Stimulated activated CD4-positive, alpha-beta T cell treated with anti-CD3 and anti-CD28 coated beads, TNF-alpha, amount 100 ng/mL, for 1 hour (primary cell): ENCODE measurements around the gene DLGAP1.

ENCODE experiments used
- DNase-seq, 3 donors: peaks; one replicate each; pipeline ENCODE4 v3.0.0-alpha.2; 2020; ENCODE audit warnings: low read depth in 3 of 3, low spot score in 1 of 3

DLGAP1 gene

DNA sequence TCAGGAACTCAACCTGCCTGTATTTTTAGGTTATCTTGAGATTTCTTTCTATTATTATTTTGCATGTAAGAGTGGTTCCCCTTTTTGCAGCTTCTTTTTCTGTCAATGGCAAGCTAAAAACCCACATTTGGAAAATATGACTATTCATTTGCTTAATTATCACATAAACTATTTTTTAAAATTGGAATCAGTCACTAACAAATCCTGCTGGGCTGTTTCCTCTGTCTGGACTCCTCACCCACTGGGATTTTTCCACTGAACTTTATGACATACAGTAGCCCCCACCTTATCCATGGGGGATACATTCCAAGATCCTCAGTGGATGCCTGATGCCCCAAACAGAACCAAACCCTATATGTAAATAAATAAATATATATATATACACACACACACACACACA is 447.3 kb downstream of the DLGAP1 start:
- DNase-seq, result no peak

DNA sequence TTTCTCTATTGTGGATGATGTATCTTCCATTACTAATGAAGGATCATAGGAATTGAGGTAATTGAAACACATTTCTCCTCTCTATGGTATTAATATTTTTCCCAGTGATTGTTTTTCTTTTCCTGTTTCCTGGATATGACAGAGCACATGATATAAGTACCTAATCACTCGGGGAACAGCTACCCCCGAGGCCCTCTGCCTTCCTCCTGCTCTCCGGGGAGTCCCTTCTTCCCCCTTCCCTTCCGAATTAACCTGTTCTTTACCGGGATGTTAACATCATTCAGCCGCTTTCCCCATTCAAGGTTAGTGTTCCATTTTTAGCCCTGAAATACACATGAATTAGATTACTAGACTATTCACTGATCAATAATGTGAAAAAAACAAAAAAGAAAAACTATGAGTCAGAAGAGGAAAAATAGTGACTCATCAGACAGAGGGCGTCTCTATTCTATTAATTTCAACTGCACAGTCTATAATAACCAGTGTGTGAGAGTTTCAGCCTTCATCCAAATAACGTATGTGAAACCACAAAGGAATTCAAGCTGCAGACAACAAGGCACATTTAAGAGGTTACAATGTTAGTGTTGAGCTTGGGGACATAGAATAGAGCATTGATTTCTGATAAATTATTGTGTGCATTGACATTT is 450.8 kb downstream of the DLGAP1 start:
- DNase-seq, result no peak

DNA sequence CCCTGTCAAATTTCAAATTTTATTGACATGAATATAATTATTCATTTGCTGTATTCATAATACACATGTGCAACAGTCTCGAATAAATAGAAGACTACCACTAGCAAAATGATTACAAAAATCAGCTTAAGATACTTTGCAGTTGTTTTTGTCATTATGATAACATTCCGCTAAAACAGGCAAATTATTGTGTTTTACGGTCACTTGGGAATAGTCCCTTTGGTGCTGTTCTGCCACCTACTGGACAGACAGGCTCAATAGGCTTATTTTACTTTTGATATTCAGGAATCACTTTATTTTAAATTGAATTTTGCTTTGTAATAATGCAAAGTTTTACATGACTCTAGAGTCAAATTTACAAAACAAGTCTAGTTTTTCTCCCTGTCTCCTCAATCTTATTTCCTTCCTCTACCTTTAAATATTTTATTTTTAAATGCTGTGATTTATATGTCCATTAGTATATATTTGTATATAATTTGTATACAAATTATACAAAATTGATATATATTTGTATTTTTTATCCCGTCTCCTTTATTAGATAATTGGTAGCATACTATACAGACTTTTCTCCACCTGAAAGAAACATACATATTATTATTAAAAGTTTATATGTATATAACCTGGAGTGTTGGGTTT is 456.3 kb downstream of the DLGAP1 start:
- no peak for DNase-seq

DNA sequence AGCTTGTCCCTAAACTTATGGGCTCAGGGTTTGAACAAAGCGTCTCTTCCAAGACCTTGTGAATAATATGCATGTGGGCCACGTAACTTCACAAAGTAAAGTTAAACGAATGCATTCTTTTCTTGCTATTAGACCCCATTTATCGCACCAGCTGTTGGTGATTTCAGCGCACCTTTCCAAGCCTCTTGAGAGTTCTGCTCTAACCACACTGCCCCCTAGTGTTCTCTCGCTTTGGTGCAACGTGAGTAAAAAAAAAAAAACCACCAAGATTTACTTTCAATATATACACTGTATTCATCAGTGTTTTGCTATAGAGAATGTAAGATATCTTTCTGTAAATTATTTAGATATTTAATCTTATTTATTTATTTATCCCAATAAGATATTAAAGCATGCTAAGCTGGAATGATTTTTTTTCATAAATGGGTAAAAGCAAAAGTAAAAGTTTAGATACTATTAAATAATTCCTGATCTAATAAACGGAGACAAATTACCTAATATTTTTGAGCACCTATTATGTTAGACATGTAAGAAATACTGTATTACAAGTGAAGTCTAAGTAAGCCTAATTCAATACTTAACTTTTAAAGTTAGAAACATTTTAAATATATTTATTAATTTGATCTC is 459.5 kb downstream of the DLGAP1 start:
- DNase-seq, result peak in 1 of 3 donors; percentile 14

DNA sequence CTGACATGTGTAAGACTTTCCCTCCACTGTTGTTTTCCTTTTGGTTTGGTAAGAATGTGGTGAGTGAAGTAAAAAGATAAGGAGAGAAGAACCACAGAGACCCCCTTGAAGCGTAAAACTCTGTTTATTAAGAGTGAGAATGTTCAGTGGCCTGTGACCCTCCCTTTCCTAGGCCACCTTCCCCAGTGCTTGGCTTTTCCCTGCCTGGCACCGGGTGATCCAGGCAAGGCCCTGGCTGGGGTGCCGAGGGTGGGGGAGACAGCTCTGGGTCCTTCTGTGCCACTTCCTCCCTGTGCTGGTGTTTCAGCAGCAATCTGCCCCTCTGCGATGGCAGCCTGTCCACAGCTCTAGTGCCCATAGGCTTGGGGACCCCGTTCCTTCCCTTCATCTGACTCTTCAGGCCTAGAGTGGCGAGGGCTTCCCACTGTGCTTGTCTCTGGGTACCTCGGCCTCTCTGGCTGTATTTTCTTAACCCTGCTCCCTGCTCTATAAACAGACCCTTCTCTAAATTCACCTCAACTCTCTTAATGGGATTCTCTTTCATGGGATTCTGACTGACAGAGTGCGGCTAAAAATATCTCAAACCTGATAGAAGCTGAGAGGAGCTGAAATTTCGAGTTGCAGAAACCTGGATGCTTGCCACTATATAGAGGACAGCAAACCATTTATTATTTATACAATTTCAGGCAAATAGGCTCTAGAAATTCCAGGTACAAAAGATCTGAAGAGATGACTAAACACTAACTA is 461.0 kb downstream of the DLGAP1 start:
- no peak for DNase-seq

DNA sequence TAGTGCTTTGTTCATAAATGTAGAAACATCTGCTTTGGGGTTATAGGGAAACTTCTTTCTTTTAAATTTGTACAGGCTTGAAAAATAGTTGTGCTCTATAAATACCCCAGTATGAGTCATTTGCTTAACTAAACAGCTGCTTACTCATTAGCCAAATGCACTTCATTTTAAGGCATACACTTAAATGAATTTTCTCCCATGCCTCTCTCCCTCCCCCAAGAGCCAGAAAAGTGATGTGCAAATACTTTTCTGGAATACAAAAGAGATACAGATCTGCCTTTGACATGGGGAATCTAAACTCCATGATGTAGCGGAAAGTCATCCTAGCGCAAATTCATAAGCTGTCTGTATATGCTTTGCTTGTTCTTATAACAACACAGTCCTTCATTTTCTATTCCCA is 469.4 kb downstream of the DLGAP1 start:
- DNase-seq, result no peak

DNA sequence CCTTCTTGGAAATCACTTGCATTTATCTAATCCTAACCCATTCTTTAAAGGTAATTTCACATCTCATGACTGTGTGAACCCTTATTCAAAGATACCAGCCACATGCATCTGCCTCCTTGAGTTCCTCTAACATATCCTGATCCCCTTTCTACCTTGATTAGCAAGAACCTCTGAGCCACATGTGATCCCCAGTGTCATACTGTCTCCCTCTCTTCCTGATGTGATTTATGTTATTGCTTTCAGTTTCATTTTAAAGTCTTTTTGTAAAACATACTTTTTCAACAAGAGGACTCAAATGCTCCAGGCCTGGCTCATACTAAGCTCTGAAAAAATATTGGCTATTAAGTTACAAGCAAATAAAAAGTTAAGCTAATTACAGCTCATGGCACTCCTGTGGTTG is 470.1 kb downstream of the DLGAP1 start:
- no peak for DNase-seq

DNA sequence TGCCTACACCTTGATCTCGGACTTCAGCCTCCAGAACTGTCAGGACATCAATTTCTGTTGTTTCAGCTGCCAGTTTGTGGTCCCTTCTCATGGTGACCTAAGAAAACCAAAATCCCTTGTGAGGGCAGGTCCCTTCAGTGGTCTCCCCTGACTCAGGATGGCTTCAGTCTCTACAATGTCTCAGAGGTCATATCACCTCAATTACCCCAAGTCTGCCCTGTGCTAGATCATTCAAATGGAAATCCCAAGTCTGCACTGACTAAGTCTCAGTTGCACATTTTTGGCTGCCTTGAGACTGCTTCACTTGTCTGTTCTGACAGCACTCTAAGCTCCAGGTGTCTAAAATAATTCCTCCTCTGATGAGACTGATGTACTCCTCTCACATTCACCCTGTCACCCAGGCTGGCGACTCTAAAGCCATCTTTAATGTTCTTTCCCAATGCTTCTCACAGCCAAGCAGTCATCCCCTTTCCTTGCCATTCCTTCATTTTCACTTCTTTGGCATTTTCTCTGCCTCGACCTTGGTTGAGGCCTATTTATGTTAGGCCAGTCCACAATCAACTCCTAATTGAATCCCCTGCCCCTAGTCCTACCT is 470.8 kb downstream of the DLGAP1 start:
- DNase-seq, result no peak

DNA sequence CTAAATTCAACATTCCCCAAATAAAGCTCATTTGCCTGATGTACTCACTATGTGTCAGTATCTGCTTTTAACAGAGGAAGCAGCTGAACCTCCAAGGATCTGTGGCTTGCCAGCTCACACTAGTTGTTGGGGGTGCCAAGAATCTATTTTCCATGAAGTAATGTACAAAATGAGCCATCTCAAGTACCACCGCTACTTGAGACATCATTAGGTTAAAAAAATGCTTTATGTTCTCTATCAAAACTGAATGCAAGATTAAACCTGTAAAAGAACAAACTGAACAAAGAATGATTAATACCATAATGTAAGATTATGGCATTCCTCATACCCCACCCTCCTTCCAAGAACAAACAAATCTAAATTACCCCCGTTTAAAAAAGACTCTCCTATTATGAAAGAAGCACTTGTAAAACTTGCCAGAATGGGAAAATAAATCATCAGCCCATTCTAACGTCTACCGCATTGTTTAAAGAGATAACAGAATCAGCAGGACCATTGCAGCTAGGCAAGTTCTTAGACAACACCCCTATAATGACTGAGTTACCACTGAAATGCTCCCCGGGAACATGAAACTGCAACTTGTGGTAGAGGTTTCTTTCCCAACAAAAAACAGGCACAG is 471.6 kb downstream of the DLGAP1 start:
- DNase-seq, result no peak

DNA sequence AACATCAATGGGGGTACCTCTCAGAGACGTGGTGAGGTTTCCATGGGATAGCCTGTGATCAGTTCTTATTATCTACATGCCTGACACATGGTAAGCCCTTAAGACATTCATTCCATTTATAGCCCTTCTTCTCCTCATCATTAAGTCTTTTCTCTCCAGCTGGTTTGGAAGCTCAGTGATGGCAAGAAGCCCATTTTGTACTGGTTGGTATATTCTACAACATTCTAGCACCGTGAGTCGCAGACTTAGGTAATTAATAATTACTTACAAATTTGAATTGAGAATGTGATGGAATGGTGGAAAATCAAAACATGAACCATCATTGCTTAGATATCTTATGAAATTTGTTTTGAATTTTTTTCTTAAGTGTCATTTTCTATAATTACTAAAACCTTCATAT is 472.6 kb downstream of the DLGAP1 start:
- no peak for DNase-seq

DNA sequence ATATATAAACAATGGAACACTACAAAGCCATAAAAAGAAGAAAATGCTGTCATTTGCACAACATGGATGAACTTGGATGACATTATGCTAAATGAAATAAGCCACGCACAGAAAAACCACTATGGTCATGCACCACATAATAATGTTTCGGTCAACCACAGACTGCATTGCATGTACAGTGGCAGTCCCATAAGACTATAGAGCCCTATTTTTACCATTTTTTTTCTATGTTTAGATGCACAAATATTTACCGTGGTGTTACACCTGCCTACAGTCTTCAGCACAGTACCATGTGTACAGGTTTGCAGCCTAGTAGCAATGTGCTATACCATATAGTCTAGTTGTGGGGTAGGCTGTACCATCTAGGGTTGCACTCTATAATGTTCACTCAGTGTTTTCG is 476.1 kb downstream of the DLGAP1 start:
- no peak for DNase-seq

DNA sequence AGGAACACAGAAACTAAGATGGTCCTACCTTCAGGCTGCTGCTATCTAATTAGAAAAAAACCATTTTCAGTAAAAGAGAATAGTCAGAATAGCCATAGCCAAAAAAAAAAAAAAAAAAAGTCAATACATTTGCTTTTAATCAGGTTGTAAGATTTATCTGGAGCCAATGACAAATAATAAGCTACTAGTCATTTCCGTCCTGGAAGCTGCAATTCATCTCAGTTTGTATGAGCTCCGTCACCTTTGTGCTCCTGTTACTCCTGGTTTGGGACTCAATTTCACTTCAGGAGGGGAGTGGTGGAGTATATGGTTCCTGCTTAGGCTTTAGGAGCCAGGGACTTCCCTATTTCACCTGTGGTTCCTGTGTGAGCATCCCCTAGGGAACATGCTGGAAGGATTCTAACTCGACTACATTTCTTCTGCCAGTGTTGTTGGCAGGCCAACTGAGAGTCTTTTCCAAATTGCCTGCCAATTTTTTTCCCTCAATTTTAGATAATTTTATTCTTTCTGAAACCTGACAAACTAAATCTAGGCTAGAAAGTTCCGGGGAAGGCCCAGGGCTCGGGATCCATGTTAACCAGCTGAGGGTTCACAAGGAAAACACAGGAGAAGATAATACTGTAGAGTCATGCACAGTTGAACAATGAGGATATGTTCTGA is 481.8 kb downstream of the DLGAP1 start:
- DNase-seq, result no peak

DNA sequence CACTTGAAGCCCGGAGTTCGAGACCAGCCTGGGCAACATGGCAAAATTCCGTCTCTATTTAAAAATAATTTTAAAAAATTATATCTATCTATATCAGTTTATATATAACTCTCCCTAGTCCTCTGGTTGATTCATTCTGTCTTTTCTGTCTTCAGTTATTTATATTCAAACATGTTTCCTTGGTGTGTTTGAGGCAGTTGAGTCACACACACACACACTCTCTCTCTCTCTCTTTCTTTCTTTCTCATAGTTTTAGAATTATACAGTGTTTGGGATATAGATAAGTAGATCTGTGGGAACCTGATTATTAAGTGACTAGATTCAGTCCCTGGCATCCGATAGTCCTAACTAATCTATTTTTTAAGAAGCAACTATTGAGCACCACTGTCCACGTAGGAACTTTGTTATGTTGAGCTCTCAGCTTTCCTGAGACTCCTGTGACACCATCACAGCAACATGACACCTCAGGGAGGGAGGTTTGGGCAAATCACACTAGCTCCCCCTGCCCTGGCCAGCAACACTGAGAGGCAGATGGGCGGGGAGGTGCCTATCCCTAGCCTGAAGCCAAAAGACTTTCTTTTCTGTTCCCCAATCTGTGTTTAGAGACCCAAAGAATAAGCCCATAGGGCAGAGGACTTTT is 482.7 kb downstream of the DLGAP1 start:
- DNase-seq, result no peak

DNA sequence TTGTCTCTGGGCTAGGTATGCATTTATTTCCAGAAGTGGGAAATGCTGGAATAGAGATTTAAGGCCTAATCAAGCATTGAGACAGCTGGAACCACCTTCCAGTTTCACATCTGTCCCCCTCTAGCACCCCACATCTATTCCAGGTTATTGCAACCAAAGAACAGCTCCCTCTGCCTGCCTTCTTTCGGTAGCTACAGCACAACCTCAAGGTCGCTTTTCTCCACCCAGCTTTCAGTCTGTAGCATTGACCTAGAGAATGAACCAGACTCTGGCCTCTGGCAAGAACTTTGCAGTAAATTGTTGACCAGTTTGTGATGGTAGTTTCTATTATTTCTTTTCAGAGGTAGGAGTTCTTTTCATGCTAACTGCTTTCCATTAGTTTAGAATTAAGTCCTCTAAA is 484.2 kb downstream of the DLGAP1 start:
- no peak for DNase-seq

DNA sequence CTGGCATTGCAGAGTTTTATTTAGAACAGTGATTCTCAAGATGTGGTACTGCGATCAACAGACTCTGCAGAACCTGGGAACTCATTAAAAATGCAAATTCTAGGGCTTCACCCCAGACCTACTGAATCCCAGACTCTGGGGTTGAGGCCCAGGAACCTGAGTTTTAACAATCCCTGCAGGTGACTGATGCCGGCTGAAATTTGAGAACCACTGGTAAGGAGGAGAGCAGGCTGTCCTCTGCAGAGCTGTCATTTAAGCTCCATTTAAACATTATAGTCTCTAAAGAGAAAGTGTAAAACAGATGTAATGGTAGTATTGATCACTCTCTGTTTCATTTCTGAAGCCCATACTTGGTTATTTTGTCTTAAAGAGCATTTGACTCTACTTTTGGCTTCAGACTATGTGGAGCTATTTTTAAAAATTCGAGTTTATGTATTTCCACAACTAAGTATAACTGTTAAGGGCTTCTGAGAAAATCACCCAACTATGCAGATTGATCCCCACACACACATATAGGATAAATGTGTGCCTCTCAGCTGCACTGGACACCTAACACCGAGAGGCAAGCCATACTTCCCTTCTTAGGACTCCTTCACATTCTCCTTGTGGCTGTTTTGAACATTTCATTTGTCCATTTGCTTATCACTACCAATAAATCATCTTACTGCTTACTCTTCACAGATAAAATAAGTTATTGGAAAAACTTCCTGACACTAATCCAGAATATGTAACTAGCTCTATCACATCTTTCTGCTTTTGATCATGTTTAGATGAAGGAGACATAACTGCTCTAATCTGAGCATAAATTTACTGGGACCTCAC is 487.5 kb downstream of the DLGAP1 start:
- no peak for DNase-seq

DNA sequence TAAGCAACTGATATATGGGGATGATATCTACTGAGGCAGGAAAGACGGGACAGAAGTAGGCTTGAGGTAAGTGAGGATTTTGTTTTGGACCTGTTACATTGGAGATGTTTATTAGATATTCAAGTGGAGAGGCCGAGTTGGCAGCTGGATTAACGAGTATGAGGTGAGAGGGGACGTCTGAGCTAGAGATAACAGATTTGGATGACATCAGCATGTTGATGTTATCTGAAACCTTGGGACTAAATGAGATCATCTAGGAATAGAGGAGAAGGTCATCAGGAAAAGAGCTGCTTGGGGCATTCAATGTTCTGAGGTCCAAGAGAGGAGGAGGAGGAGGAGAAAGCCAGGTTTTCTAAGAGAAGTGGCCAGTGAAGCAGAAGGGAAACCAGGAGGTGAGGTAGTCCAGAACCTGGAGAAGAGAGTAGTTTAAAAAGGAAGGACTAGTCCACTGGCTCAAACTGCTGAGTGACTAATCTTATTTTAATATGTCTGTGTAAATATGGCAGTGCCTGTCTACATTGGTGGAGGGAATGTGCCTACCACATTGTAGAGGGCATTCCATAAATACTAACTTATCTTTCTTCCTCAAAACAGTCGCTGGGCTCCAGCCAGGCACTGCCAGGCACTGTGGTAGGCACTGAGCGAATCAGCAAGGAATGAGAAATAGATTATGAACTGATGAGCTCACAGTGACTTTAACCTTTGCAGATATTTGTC is 488.3 kb downstream of the DLGAP1 start:
- no peak for DNase-seq

DNA sequence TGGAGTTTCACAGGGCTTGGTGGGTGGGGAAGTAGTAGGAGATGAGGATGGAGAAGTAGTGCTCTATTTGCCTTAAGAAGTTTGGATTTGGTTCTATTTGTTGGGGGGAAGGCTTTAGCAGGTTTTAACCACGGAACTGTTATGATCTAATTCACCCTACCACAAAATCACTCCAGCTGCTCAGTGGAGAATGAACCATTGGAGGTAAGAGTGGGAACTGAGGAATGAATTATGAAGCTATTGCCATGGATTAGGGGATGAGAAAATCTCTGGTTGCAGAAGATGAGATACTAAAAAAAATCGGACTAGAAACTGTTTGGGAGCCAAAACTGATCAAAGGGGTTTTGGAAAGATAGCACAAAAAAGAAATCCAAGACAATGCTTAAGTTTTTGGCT is 488.9 kb downstream of the DLGAP1 start:
- DNase-seq, result no peak

DNA sequence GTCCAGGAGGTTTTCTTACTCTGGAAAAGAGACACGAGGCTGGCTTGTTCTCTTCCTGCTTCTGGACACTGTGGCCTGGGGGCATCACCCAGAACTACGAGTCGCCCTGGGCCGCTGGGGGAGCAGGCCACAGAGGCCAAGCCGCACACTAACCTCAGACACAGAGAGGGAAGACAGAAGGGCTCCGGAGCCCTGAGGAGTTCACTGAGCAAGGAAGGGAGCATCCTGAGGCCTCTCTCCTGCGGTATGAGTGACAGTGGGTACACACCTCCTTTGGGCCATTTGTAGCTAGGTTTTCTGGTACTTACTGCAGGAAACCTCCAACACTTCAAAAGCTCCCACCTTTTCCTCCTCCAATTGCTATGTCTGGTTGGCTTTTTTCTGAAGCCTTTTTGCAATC is 494.1 kb downstream of the DLGAP1 start:
- DNase-seq, result no peak

DNA sequence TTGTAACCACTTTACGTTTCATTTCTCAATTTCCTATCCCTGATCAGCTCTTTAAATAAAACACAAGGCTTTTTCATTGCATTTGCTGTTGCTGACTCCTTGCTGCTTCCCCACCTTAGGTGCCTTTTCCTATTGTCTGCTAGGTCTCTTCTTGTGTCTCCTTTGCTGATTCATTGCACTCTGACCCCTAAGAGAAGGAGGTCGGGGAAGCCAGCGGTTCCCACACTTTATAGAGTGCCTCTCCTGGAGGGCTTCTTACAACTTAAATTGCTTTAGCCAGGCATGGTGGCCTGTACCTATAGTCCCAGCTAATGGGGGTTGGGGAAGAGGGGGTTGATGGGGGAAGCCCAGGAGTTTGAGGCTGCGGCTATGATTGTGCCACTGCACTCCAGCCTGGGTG is 495.0 kb downstream of the DLGAP1 start:
- DNase-seq, result no peak
